B cell (primary cell): ENCODE data around the gene TCF7L1.

Source experiments
- CTCF ChIP-seq: fragments of 200-600 bp; IDR thresholded peaks from one replicate; pipeline ENCODE4 v1.8.0; 2022; ENCODE audit warnings: antibody characterized with exemption, mild to moderate bottlenecking
- EZH2 ChIP-seq: IDR thresholded peaks from 2 replicates; pipeline ENCODE4 v1.6.1; 2012; ENCODE audit warnings: borderline replicate concordance, low read depth, mild to moderate bottlenecking, moderate library complexity, low read length; ENCODE audit not compliant: insufficient read depth, poor library complexity, severe bottlenecking

DNA sequence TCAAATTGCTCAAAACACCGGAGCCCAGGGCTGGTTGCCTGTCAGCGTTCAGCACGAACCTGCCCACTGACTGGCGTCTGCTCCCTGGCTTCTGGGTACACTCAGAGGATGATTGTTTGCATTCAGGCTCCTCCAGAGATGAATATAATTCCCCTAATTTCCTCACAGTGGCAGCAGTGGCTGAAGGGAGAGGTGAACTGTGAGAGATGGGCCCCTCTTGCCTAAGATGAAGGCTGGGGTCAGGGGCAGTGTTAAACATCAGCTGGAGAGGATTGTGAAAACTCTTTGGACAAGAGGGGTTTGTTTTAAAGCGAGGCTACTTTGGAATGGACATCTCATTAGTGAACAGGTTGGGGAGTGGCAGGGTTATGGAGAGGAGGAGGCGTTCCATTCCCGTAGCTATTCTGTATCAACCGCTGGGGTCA lies 31.0 kb downstream of the TCF7L1 start:
- TF ChIP-seq EZH2 = no peak
- no peak for TF ChIP-seq CTCF
